ENCODE data around the gene MYOG.

DNA sequence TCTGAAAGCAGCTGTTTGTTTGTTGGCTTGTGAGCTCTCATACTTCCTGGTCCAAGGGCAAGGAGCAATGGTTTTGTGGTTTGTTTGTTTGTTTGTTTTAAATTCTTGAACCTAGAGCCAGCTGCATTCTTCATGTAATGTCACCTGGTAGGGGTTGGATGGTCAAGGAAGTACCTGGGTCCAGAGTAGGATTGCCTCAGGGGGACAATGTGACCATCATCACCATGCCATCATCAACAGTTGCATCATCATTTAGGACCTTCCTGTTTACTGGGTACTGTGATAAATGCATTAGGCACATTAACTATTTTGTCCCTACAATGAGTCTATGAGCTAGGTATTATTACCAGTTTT is 14.7 kb upstream of the MYOG start:
- TF ChIP-seq, protein P1, sequence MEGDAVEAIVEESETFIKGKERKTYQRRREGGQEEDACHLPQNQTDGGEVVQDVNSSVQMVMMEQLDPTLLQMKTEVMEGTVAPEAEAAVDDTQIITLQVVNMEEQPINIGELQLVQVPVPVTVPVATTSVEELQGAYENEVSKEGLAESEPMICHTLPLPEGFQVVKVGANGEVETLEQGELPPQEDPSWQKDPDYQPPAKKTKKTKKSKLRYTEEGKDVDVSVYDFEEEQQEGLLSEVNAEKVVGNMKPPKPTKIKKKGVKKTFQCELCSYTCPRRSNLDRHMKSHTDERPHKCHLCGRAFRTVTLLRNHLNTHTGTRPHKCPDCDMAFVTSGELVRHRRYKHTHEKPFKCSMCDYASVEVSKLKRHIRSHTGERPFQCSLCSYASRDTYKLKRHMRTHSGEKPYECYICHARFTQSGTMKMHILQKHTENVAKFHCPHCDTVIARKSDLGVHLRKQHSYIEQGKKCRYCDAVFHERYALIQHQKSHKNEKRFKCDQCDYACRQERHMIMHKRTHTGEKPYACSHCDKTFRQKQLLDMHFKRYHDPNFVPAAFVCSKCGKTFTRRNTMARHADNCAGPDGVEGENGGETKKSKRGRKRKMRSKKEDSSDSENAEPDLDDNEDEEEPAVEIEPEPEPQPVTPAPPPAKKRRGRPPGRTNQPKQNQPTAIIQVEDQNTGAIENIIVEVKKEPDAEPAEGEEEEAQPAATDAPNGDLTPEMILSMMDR (IDR thresholded peaks at IDR 0.05), result no peak
- TF ChIP-seq EZH2 (IDR thresholded peaks at IDR 0.05; ENCODE audit: borderline replicate concordance, insufficient read depth, low read depth, low read length, poor library complexity, severe bottlenecking), result no peak
